Erythroblast (primary cell): ENCODE data around the gene MISP3.

Source experiments
- DNase-seq, 2 experiments: peaks; one replicate each; lab custom pipeline; 2025; lab: John Stamatoyannopoulos, UW
- GATA1 ChIP-seq: IDR thresholded peaks from 2 replicates; pipeline ENCODE4 v1.6.1; 2011; ENCODE audit warnings: low read depth, mild to moderate bottlenecking, control low read depth, low read length, moderate library complexity
- POLR2A ChIP-seq: IDR thresholded peaks from 2 replicates; pipeline ENCODE4 v1.6.1; 2011; ENCODE audit warnings: mild to moderate bottlenecking, low read length

MISP3 gene

GRCh38 chr19:14112809-14113385, 40.3 kb downstream of the MISP3 start:
- TF ChIP-seq GATA1 (no peak), POLR2A (no peak)
- no peak for DNase-seq

DNA sequence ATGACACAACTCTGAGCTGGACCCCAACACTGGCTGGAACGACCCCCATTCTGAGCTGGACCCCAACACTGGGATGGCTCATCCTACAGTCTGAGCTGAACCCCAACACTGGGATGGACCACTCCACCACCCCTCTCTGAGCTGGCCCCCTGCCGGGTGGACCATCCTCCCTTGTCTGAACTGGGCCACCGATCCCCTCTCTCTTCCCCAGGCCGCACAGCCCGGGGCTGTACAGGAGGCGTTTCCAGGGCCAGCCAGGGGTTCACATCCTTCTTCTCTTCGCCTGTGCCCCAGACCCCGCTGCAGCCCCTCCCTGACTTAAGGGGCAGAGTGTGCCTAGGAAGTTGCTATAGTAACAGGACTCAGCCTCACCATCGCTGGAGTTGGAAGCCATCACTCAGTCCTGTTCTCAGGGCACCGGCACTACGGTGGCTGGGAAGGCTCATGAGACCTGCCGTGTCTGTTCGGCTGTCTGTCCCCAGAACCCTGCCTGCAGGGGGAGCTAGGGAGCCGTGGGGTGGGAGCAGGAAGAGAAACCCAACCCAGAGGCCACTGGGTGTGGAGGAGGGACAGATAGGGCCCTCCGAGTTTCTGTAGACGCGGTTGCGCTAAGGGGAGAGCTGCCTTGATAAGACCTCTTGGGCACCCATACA, 41.3 kb downstream of the MISP3 start:
- TF ChIP-seq POLR2A (no peak), GATA1 (no peak)
- peak; percentile 77 to 80 for DNase-seq

GRCh38 chr19:14114439-14114838, 41.9 kb downstream of the MISP3 start:
- TF ChIP-seq GATA1 (no peak), POLR2A (no peak)
- DNase-seq = no peak

- no peak for TF ChIP-seq GATA1
- TF ChIP-seq POLR2A = no peak
- peak; percentile 61 to 71 for DNase-seq
These were observed 42.3 kb downstream of the MISP3 start for GRCh38 chr19:14114854-14115253.

DNA sequence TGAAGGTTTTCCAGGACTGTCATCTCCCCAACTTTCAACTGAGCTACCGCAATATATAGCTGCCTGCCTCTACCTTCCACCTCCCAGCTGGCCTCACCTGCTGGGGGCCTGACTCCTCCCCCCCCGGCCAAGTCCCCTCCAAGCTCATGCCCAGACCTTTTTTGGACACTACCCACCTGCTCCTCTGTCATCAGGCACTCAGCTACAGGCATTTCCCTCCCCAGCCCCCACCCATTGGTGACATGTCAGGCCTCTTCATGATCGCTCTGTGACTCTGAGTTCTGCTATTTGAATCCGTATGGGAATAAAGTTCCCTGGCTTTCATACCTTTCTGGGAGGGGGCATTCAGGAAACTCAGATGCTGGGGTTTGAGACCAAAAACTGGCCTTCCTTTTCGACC, 43.2 kb downstream of the MISP3 start:
- no peak for DNase-seq
- no peak for TF ChIP-seq GATA1
- TF ChIP-seq POLR2A = no peak

DNA sequence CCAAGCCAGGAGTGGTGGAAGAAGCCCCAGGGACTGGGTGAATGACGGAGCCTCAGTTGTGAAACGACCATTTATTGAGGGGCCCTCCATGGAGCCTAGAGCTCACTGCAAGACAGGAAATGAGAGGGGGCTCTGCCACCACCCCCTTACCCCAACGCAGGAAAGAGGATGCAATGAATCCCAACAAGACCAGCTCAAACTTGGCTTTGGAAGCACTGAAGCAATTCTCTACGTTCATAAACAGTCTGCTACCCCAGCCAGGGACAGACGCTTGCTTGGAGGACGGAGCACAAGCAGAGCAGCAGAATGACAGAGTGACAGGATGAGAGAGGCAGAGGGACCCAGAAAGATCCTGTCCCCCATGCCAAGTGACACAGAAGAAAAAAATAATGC, 43.9 kb downstream of the MISP3 start:
- no peak for DNase-seq
- TF ChIP-seq GATA1 (no peak), POLR2A (no peak)

DNA sequence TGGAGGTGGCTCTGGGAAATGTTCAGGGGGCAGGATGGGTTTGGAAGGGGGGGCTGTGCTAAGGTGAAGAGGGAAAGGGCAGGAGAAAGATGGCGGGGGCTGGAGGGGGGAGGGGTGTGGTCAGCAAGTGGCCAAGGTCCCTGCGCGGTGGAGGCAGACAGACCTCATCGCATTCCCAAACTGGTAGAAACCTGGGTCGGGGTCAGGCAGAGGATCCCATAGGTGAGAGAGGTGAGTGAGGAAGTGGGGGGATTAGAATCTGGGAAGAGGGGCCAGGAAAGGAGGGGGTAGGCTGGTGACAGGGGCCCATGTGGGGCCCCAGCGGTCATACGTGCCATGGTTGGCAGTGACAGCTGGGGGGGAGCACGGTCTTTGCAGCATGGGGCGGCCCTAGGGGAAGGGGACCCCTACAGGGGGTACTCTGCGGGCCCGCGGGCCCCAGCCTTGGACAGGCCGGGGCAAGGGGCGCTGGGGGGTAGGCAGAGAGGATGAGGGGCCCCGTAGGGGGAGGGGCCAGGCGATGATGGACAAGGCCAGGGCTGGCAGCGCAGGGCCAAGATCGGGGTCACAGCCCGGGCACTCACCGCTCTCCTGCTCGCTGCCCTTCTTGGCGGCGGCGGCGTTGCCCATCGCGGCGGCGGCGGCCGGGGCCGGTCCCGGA, 44.5 kb downstream of the MISP3 start:
- TF ChIP-seq GATA1 = no peak
- TF ChIP-seq POLR2A = no peak
- no peak for DNase-seq

DNA sequence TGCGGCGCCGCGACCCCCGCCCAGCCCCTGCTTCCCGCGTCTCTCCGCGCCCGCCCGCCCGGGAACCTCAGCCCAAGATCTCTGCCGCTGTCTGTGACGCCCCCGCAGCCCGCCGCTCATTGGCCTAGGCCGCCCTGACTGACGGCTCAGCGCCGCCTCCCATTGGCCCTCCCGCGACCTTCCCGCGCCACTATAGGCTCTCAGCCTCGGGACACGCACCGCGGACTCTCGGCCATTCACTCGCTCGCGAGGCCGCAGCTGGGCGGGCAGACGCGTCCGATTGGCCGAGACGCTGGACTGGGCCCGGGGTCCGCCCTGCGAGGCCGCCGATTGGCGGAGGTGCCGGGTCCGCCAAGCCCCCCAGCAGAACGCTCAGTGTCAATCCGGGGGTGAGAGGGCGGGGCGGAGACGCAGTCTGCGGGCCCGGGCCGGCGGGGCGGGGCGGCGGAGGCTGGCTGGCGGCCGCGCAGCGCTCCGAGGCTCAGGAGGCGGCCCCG, 45.1 kb downstream of the MISP3 start, which contains the start of gene PRKACA:
TSS of gene PRKACA (minus strand) at position 95 of the 497 bp plus-strand sequence. CDS start 215 bp downstream, outside the sequence.
- DNase-seq = peak; percentile 99
- TF ChIP-seq GATA1 (no peak), POLR2A (no peak)

GRCh38 chr19:14118165-14119051, 45.8 kb downstream of the MISP3 start:
- DNase-seq = peak; percentile 50 to 59
- TF ChIP-seq POLR2A (no peak), GATA1 (no peak)

DNA sequence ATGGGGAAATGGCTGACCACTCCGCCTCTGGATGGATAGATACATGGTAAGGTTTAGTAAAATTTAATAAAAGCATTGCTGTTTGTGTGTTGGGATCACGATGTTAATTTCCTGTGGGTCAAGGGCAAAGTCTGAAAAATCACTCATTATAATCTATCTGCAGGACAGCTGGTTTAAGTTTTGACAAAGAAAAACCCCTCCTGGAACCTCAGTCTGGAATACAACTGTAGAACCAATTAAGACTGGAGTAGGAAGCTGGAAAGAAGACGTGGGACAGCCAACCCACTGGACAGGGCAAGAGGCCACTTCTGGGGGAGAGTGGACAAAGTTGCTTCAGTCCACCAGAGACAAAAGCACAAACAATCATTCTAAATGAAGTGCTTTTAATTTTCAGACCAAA, 46.6 kb downstream of the MISP3 start:
- no peak for DNase-seq
- TF ChIP-seq POLR2A (no peak), GATA1 (no peak)

DNA sequence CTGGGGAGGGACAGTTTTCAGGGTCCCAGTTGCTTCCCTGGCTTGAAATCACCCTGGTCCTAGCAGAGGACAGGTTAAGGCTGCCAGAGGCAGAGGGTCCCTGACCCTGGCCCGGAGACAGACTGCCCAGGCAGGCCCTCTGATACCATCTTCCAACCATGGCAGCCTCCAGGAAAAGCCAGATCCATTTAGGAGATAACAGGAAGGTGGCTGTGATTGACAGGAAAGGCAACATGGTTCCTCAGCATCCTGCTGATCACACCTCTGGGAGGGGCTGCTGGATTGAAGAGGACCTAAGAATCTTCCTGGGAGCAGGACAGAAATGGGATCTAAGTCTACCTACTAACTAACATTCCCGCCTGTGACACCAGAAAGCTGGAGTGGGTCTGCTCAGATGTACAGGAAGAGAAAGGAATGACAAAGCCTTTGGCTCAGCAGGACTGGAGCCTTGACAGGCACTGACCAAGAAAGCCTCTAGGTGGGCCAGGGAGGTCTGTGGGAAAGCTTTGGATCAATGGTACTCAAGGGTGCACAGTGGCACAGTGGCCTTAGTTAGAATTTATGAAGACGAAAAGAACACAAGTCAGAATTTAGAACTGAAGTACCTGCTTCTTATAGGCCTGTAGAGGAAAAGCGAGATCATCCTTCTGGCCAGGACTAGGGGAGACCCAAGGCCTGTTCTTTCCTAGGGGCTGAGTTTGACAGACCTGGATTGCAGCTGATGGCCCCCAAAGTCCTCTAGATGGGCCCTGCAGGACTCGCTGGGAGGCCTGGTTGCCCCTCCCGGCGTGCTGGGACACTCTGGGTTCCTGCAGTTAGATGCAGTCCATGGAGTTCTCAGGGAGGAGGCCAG, 47.3 kb downstream of the MISP3 start:
- DNase-seq = no peak
- TF ChIP-seq GATA1 (no peak), POLR2A (no peak)

GRCh38 chr19:14120497-14120780, 47.9 kb downstream of the MISP3 start:
- no peak for TF ChIP-seq GATA1
- no peak for TF ChIP-seq POLR2A

GRCh38 chr19:14122924-14123323, 50.3 kb downstream of the MISP3 start:
- no peak for DNase-seq
- TF ChIP-seq POLR2A = no peak
- no peak for TF ChIP-seq GATA1

More at GRCh38 chr19:14120497-14120780, 47.9 kb downstream of the MISP3 start:
- no peak for DNase-seq
